H9 (cell line): Measurements from ENCODE around the gene METRN. TPM values are rescaled to one million over a fixed set of nuclear protein-coding genes. Genes with fewer than 3 reads are reported as not detected.
"Not testable (repeated sequence)": the region's sequence is repeated elsewhere in the genome, so short reads cannot be mapped to it uniquely, and the experiment has no call there.

Source experiments
- DNase-seq: peaks from one replicate; pipeline ENCODE4 v3.0.0-alpha.2; 2017
- H2AFZ ChIP-seq: one replicate; pipeline ENCODE4 v1.6.1; 2013; ENCODE audit warnings: mild to moderate bottlenecking, low read length, control low read depth, moderate library complexity
- H2AK5ac ChIP-seq: 2 replicates; pipeline ENCODE4 v1.6.1; 2013; ENCODE audit warnings: low read length, control low read depth, mixed read lengths; ENCODE audit not compliant: insufficient read length
- H2BK120ac ChIP-seq: one replicate; pipeline ENCODE4 v1.6.1; 2013; ENCODE audit warnings: low read depth, mild to moderate bottlenecking, low read length, control low read depth, inconsistent platforms; ENCODE audit not compliant: poor library complexity, severe bottlenecking
- H2BK12ac ChIP-seq: 2 replicates; pipeline ENCODE4 v1.6.1; 2013; ENCODE audit warnings: low read length, control low read depth, mixed read lengths, low read depth; ENCODE audit not compliant: insufficient read length
- H2BK15ac ChIP-seq: 2 replicates; pipeline ENCODE4 v1.6.1; 2013; ENCODE audit warnings: low read depth, low read length, control low read depth
- H2BK20ac ChIP-seq: one replicate; pipeline ENCODE4 v1.6.1; 2013; ENCODE audit warnings: low read depth, mild to moderate bottlenecking, low read length, control low read depth, inconsistent platforms; ENCODE audit not compliant: poor library complexity, severe bottlenecking
- H2BK5ac ChIP-seq: 2 replicates; pipeline ENCODE4 v1.6.1; 2013; ENCODE audit warnings: low read length, control low read depth, mixed read lengths; ENCODE audit not compliant: insufficient read length
- H3K14ac ChIP-seq: 2 replicates; pipeline ENCODE4 v1.6.1; 2013; ENCODE audit warnings: low read length, control low read depth; ENCODE audit not compliant: insufficient read depth
- H3K18ac ChIP-seq: 2 replicates; pipeline ENCODE4 v1.6.1; 2013; ENCODE audit warnings: low read depth, mild to moderate bottlenecking, mixed read lengths, low read length, control low read depth; ENCODE audit not compliant: insufficient read length
- H3K23ac ChIP-seq: 2 replicates; pipeline ENCODE4 v1.6.1; 2013; ENCODE audit warnings: low read length, control low read depth, mixed read lengths, low read depth; ENCODE audit not compliant: insufficient read length
- H3K23me2 ChIP-seq: 2 replicates; pipeline ENCODE4 v1.6.1; 2013; ENCODE audit warnings: low read depth, mild to moderate bottlenecking, mixed read lengths, low read length, control low read depth; ENCODE audit not compliant: insufficient read length, poor library complexity, severe bottlenecking
- H3K27ac ChIP-seq: 2 replicates; pipeline ENCODE4 v1.5.1; 2013; ENCODE audit warnings: low read length, control low read depth, mixed read lengths, low read depth; ENCODE audit not compliant: insufficient read length
- H3K27me3 ChIP-seq: 2 replicates; pipeline ENCODE4 v1.6.1; 2013; ENCODE audit warnings: low read length, control low read depth, inconsistent platforms; ENCODE audit not compliant: insufficient read depth
- H3K4ac ChIP-seq: 2 replicates; pipeline ENCODE4 v1.6.1; 2013; ENCODE audit warnings: low read depth, mild to moderate bottlenecking, control low read depth, inconsistent platforms, low read length, moderate library complexity
- H3K4me1 ChIP-seq: 2 replicates; pipeline ENCODE4 v1.6.1; 2013; ENCODE audit warnings: low read length, control low read depth, inconsistent platforms; ENCODE audit not compliant: insufficient read depth
- H3K4me2 ChIP-seq: 2 replicates; pipeline ENCODE4 v1.6.1; 2013; ENCODE audit warnings: low read length, control low read depth, mixed read lengths; ENCODE audit not compliant: insufficient read length, insufficient read depth
- H3K56ac ChIP-seq: 2 replicates; pipeline ENCODE4 v1.6.1; 2013; ENCODE audit warnings: low read depth, mild to moderate bottlenecking, mixed read lengths, low read length, control low read depth; ENCODE audit not compliant: insufficient read length
- H3K79me1 ChIP-seq: 2 replicates; pipeline ENCODE4 v1.6.1; 2013; ENCODE audit warnings: low read depth, mild to moderate bottlenecking, moderate library complexity, low read length, control low read depth, inconsistent platforms; ENCODE audit not compliant: insufficient read depth, poor library complexity, severe bottlenecking
- H3K79me2 ChIP-seq: 2 replicates; pipeline ENCODE4 v1.6.1; 2013; ENCODE audit warnings: low read length, control low read depth, inconsistent platforms; ENCODE audit not compliant: insufficient read depth
- H3K9ac ChIP-seq: 2 replicates; pipeline ENCODE4 v1.6.1; 2013; ENCODE audit warnings: low read length, control low read depth, mixed read lengths; ENCODE audit not compliant: insufficient read length; ENCODE audit errors: extremely low read depth
- H3K9me3 ChIP-seq: one replicate; pipeline ENCODE4 v1.6.1; 2013; ENCODE audit warnings: low read depth, low read length, inconsistent platforms; ENCODE audit not compliant: control insufficient read depth
- H3T11ph ChIP-seq: one replicate; pipeline ENCODE4 v1.6.1; 2013; ENCODE audit warnings: mild to moderate bottlenecking, low read length, control low read depth, inconsistent platforms
- H4K20me1 ChIP-seq: one replicate; pipeline ENCODE4 v1.6.1; 2013; ENCODE audit not compliant: control insufficient read depth, insufficient read length, insufficient read depth
- H4K5ac ChIP-seq: 2 replicates; pipeline ENCODE4 v1.6.1; 2013; ENCODE audit warnings: low read depth, mild to moderate bottlenecking, mixed read lengths, low read length, control low read depth; ENCODE audit not compliant: insufficient read length
- H4K8ac ChIP-seq: replicated peaks from 2 replicates; pipeline ENCODE4 v1.6.1; 2013; ENCODE audit warnings: low read length, control low read depth, mixed read lengths, low read depth; ENCODE audit not compliant: insufficient read length
- H4K91ac ChIP-seq: 2 replicates; pipeline ENCODE4 v1.6.1; 2013; ENCODE audit warnings: low read depth, mild to moderate bottlenecking, moderate library complexity, mixed read lengths, low read length, control low read depth; ENCODE audit not compliant: insufficient read length
- H3K27ac Mint-ChIP-seq, 3 experiments: 2 replicates in 2 of 3; 3 replicates in 1 of 3; pipeline ENCODE4 v1.8.0; 2020 to 2021; ENCODE audit warnings: mixed read lengths in 3 of 3, mild to moderate bottlenecking in 1 of 3, moderate library complexity in 1 of 3
- H3K27me3 Mint-ChIP-seq: 2 replicates; pipeline ENCODE4 v1.8.0; 2021; ENCODE audit warnings: low read depth, mild to moderate bottlenecking, moderate library complexity, mixed read lengths
- H3K36me3 Mint-ChIP-seq, 3 experiments: 2 replicates in 2 of 3; 3 replicates in 1 of 3; pipeline ENCODE4 v1.8.0; 2020 to 2021; ENCODE audit warnings: low read depth in 3 of 3, mixed read lengths in 3 of 3; ENCODE audit not compliant: insufficient read depth in 1 of 3
- H3K4me1 Mint-ChIP-seq, 2 experiments: 2 replicates each; pipeline ENCODE4 v1.8.0; 2020; ENCODE audit warnings: mixed read lengths in 2 of 2
- H3K4me3 Mint-ChIP-seq, 2 experiments: 2 replicates in 1 of 2; 3 replicates in 1 of 2; pipeline ENCODE4 v1.8.0; 2020 to 2021; ENCODE audit warnings: mild to moderate bottlenecking in 2 of 2, mixed read lengths in 2 of 2, moderate library complexity in 1 of 2
- H3K9me3 Mint-ChIP-seq, 2 experiments: 2 replicates in 1 of 2; 3 replicates in 1 of 2; pipeline ENCODE4 v1.8.0; 2020; ENCODE audit warnings: mild to moderate bottlenecking in 2 of 2, mixed read lengths in 2 of 2, moderate library complexity in 1 of 2
- CTCF ChIP-seq: fragments of 200-600 bp; sonication (generic); conservative IDR thresholded peaks from 3 replicates; pipeline ENCODE4 v1.8.0; 2021; ENCODE audit warnings: antibody characterized with exemption, mild to moderate bottlenecking
- WGBS: extraction: QIAGEN DNeasy Blood & Tissue Kit; methylation state at CpG from one replicate; pipeline ENCODE4 v1.1.7; 2013; ENCODE audit warnings: missing lambda C conversion rate, low lambda C conversion rate, mixed read lengths; ENCODE audit not compliant: insufficient read length; ENCODE audit errors: extremely low coverage; 5-methylcytosine and 5-hydroxymethylcytosine counted together
- total RNA-seq: library from RNA; stranded (reverse); gene quantifications from 2 replicates; pipeline ENCODE4 v1.2.1, GENCODE V29; 2021

METRN gene
- total RNA-seq, 1 experiment from 2014 or later = 26.2 TPM

GRCh38 chr16:689175-689897 is 25.6 kb upstream of the METRN start:
- no peaks in the 10 kb centered on the region for H3K79me1 ChIP-seq
- H3K9ac ChIP-seq = peak overlapping the region; percentile 57
- no peak overlapping the region for H4K5ac ChIP-seq
- peak overlapping the region in 1 of 3 experiments; percentile 62; a peak in 1 of 7 replicates for H3K27ac Mint-ChIP-seq
- no peak overlapping the region for H4K8ac ChIP-seq
- peaks cover 17% of the 10 kb centered on the region for H3K23me2 ChIP-seq
- no peak overlapping the region for H3K23ac ChIP-seq
- no peak overlapping the region for H3K14ac ChIP-seq
- no peak overlapping the region for H3T11ph ChIP-seq
- H3K27ac ChIP-seq = no peak overlapping the region
- peak overlapping the region; percentile 69 for H3K4me2 ChIP-seq
- H3K27me3 ChIP-seq = peaks cover 11% of the 10 kb centered on the region; the same call in 1 of the 2 replicates
- H3K9me3 Mint-ChIP-seq = no peaks in the 10 kb centered on the region; a peak in 1 of 5 replicates
- DNase-seq = no peak
- H3K4me1 ChIP-seq = no peaks in the 10 kb centered on the region
- H2BK5ac ChIP-seq = no peak overlapping the region
- TF ChIP-seq CTCF = no peak
- no peaks in the 10 kb centered on the region for H3K9me3 ChIP-seq
- no peaks in the 10 kb centered on the region for H3K79me2 ChIP-seq
- peak overlapping the region; percentile 85 to 90 for H3K4me3 Mint-ChIP-seq
- no peak overlapping the region for H2AFZ ChIP-seq
- H3K18ac ChIP-seq = no peak overlapping the region
- peaks cover 35% of the 10 kb centered on the region for H3K27me3 Mint-ChIP-seq
- no peak overlapping the region for H4K91ac ChIP-seq
- H2BK20ac ChIP-seq = no peak overlapping the region
- H2BK120ac ChIP-seq = no peak overlapping the region
- H3K36me3 Mint-ChIP-seq = peaks cover 2 to 23% (median 20%) of the 10 kb centered on the region in 3 experiments; a peak in 5 of 7 replicates
- no peak overlapping the region for H2AK5ac ChIP-seq
- H2BK12ac ChIP-seq = no peak overlapping the region
- no peak overlapping the region for H3K56ac ChIP-seq
- H4K20me1 ChIP-seq = no peaks in the 10 kb centered on the region
- H2BK15ac ChIP-seq = no peak overlapping the region
- H3K4ac ChIP-seq = no peak overlapping the region
- no CpG with 5 or more reads among the region's 26 CpGs for WGBS
- H3K4me1 Mint-ChIP-seq = peaks cover 0 to 7% of the 10 kb centered on the region in 2 experiments; a peak in 3 of 4 replicates

GRCh38 chr16:691242-691641 is 23.7 kb upstream of the METRN start:
- DNase-seq, H3K4me1 ChIP-seq, H3T11ph ChIP-seq, H2BK5ac ChIP-seq, H3K56ac ChIP-seq, H3K9me3 Mint-ChIP-seq, H4K91ac ChIP-seq, H3K18ac ChIP-seq, H4K20me1 ChIP-seq, H3K4ac ChIP-seq, H3K79me1 ChIP-seq, H3K14ac ChIP-seq, H3K27ac Mint-ChIP-seq, H3K23ac ChIP-seq, H2BK15ac ChIP-seq, H3K27ac ChIP-seq, H2BK20ac ChIP-seq, H2AFZ ChIP-seq, H4K8ac ChIP-seq, H3K9ac ChIP-seq, H2BK120ac ChIP-seq, H4K5ac ChIP-seq, H3K79me2 ChIP-seq, H3K4me2 ChIP-seq, H2AK5ac ChIP-seq, H3K9me3 ChIP-seq, H2BK12ac ChIP-seq: not testable (repeated sequence)
- Histone ChIP-seq H3K27me3 (peaks cover 11% of the 10 kb centered on the region; the same call in 1 of the 2 replicates), H3K23me2 (peaks cover 27% of the 10 kb centered on the region)
- Mint-ChIP-seq H3K4me1 (peaks cover 0 to 14% of the 10 kb centered on the region in 2 experiments; a peak in 3 of 4 replicates), H3K36me3 (peaks cover 2 to 13% (median 11%) of the 10 kb centered on the region in 3 experiments; a peak in 5 of 7 replicates), H3K4me3 (peak overlapping the region; percentile 85 to 90), H3K27me3 (peaks cover 52% of the 10 kb centered on the region)
- WGBS = no CpG with 5 or more reads among the region's 16 CpGs
